HG03565 (cell line): Measurements from ENCODE around the gene AHR.

ENCODE experiments used
- ATAC-seq: cut with Tn5 transposase; IDR thresholded peaks from one replicate; pipeline ENCODE4 v1.9.1; 2021; ENCODE audit warnings: mild to moderate bottlenecking, moderate library complexity; ENCODE audit not compliant: unreplicated experiment

Gene AHR

GRCh38 chr7:17302575-17303142 is 4.2 kb downstream of the AHR start:
- peak; percentile 41 for ATAC-seq

DNA sequence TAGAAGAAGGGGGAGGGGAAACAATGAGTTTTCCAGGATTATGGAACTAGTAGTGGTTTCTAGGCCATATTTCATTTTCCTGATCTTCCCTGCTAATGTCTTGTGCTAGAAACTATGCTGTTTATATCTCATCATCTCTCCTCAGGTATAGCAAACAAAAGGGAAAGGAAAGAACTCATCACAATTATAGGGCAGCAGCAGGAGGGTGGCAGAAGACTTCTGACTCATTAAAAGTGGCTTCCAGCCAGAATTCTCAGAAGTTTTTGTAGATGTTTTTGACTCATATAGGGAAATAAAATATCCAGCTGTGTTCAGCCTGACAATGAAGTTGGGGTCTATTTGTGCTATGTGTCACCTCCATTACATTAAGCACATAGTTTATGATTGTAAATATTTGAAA is 6.5 kb downstream of the AHR start:
- no peak for ATAC-seq

GRCh38 chr7:17305387-17306171 is 7.1 kb downstream of the AHR start:
- ATAC-seq, result no peak

DNA sequence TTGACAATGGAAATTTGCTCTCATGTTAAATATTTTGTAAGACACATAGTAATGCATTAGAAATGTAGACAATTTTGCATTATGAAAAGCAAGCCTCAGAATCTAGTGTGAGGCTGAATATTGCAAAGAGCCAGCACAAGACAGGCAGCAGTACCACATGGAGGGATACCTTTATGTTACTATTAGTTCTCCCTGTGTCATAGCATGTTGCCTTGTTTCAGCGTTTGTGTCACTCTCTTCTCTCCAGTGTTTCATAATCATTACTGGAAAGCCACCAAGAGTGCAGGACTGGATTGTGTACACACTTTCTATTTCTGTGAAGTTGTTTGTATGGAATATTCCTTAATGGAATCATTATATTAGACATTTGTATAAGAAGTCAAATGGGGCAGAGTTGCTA is 8.5 kb downstream of the AHR start:
- no peak for ATAC-seq

DNA sequence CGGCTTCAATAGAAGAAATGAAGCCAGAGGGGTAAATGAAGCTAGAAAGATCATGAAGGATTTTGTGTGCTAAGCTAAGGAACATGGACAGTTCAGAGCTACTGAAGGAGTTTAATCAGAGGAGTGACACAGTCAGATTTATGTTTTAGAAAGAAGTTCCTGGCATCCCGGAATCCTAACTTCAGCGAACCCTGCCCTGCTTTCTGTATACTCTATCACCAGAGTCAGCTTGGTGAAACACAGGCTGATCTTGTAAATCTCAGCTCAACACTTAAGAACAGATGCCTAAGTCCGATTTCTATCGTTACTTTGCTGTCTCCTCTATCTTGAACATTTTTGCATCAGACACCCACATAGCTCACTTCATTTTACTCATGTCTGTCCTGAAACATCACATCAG is 9.1 kb downstream of the AHR start:
- no peak for ATAC-seq

DNA sequence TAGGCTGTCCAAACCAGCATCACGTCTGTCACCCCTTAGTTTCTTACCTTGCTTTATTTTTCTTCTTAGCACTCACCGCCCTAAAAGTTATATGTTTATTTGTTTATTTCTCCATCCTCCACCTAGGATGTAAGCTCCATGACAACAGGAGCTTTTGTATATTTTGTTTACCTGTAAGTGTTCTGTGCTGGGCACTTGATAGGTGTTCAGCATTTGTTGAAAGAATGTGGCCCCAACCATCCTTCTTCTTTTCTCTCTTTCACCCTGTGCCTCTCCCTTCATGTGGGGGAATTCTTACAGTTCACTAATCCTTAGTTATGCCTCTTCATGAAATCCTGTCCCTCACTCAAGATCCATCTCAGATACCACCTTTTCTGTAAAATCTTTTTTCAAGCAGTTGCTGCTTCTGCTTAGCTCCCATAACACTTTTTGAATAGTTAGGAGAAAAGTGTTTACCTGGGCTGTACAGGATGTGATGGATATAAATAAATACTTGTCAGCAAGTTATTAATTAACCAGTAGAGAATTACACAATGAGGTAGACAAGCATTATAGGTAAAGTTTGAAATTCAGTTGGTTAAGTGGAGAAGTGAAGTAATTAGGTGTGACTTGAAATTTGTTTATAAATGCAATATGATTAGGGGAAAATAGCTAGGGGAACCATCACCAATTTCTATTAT is 9.7 kb downstream of the AHR start:
- ATAC-seq, result no peak

GRCh38 chr7:17311194-17311593 is 12.7 kb downstream of the AHR start:
- ATAC-seq, result no peak

- ATAC-seq, result no peak
Measured at GRCh38 chr7:17311952-17312351, 13.5 kb downstream of the AHR start.

- ATAC-seq, result no peak
Measured at GRCh38 chr7:17312641-17313040, 14.2 kb downstream of the AHR start.

DNA sequence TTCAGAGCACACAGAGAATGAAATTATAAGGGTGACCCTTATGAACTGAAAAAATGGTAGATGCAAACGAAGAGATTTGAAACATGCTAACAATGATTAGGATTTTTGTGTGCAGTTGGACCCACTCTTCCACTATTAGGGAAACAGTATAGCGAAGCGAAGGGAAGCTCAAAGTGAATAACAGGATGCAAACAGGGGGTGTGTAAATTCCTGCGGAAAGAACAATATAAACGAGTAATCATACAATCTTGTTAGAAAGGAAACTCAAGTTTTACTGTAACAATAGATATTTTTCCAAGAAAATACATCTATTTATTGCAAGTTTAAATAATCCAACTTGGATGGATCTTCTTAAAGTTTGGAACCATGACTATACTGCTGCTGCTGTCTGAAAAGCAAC is 14.7 kb downstream of the AHR start:
- no peak for ATAC-seq

DNA sequence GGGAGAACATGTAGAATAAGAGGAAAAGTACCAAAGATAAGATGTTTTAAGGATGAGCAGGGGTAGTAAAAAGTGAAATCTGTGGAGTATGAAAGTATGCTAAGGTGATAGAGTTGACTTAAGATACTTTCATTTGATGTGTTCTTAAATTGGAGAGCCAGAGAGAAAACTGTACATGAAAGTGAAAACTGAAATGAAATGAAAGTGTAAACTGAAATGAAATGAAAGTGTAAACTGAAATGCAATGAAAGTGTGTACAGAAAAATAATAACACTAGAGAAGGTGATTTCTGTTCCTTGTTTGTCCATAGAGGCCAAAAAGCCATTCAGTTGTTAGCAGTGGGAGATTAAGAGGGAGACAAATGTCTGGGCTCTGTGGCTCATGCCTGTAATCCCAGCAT is 17.5 kb downstream of the AHR start:
- ATAC-seq, result peak; percentile 52

DNA sequence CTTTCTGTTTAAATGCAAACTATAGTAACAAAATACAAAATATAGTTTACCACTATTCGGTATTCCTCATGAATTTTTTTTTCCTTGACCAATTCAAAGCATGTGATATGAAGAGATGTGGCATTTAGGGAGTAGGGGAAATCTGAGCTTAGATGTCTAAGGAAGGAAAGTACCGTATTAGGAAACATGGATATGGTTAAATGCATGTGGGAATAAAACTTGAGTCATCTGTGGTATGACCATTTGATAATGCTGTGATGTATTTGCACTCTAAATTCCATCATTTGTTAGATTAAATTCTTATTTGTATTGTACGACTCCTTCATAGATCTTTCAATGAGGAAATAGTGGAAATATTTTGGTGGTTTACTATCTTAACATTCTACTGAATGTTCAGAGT is 19.7 kb downstream of the AHR start:
- ATAC-seq, result no peak

GRCh38 chr7:17319164-17320101 is 21.0 kb downstream of the AHR start:
- ATAC-seq, result no peak

DNA sequence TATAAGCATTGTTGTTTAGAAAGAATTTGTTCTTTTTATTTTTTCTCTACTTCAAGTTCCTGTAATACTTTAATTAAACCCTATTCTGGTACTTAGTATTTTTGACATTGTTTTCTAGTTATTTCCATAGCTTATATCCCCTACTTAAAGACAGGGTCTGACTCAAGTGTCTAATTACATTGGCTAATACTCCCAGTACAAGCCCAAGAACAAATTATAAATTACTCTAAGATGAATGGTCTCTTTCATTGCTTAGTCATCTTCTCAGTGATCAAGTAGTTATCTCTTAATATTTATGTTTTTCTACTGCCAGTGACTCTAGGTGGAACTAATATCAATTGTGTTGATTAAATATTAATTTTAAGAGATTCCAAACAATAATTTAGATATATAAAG is 21.6 kb downstream of the AHR start:
- ATAC-seq, result no peak

- no peak for ATAC-seq
Measured at GRCh38 chr7:17320657-17321056, 22.2 kb downstream of the AHR start.

GRCh38 chr7:17325364-17325763 is 26.9 kb downstream of the AHR start:
- no peak for ATAC-seq

DNA sequence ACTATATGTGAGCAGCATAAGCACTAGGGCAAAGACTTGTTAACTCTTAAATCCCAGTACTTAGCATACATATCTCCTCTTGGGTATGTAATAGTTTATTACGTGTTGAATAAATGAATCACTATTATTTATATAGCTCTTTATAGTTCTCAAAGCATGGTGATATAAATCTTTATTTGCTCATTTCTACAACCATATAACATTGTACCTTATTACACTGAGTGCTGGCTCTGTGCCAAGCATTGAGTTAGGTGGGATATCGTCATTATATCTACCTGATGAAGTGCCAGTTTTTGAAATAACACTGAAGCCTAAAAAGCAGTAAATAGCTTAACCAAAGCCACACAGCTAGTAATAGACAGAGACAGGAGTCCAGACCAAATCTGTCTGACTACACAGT is 27.9 kb downstream of the AHR start:
- no peak for ATAC-seq

DNA sequence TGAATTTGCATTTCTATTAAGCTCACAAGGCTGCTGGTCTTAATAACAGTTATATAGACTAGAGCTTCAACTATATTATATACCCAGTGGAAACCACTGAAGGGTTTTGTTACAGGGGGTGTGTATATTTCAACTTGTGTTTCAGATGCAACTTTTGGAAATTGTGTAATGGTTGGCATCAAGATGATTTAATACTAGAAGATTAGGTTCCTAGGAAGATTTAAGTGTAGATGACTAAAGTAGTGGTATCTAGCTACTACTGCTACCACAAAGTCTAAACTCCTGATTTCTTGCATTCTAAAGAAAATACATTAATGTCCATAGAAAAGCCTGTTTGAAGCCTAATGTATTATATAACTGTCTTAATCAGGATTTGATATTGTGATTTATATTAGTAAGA is 30.2 kb downstream of the AHR start:
- no peak for ATAC-seq

- ATAC-seq, result no peak
Measured at GRCh38 chr7:17329440-17329839, 31.0 kb downstream of the AHR start.

- no peak for ATAC-seq
Measured at GRCh38 chr7:17331891-17332501, 33.5 kb downstream of the AHR start.

DNA sequence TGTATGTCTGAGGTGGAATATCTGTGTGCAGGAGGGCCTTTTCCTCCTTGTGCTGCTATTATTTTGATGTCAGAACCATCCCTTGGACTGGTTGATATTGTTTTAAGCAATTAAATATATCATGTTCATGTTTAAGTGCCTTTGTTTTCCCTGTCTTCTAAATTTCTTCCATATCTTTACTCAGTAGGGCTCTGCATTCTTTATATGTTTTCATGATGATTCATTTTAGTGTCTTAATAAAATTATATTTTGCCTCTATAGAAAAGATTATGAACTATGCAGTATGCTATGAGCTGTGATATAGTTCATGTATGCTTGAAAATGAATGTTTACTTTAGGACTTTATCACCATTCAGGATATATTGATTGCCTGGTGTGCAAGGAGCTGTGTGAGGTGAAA is 34.8 kb downstream of the AHR start:
- ATAC-seq, result no peak
